Esophagus squamous epithelium (tissue), 5 donors: ENCODE measurements around the gene MBNL2. TPM values are rescaled to one million over a fixed set of nuclear protein-coding genes. Genes with fewer than 3 reads are reported as not detected.

ENCODE experiments used
- DNase-seq: peaks from one replicate; lab custom pipeline; 2025; lab: John Stamatoyannopoulos, UW
- H3K27ac ChIP-seq, 4 donors: fragments of 200-600 bp; sonication (generic); one replicate each; pipeline ENCODE4 v1.5.1; 2016 to 2019; ENCODE audit warnings: mild to moderate bottlenecking in 1 of 4
- H3K27me3 ChIP-seq, 4 donors: fragments of 200-600 bp; sonication (generic); 1 replicate in 3 of 4; 2 replicates in 1 of 4; pipeline versions ENCODE4 v1.5.1 to v1.6.0; 2017 to 2021; ENCODE audit warnings: antibody characterized with exemption in 1 of 4
- H3K36me3 ChIP-seq, 3 donors: fragments of 200-600 bp; sonication (generic); one replicate each; pipeline ENCODE4 v1.5.1; 2016 to 2019
- H3K4me1 ChIP-seq, 3 donors: fragments of 200-600 bp; sonication (generic); one replicate each; pipeline ENCODE4 v1.5.1; 2017 to 2019
- H3K4me3 ChIP-seq, 4 donors: fragments of 200-600 bp; sonication (generic); 1 replicate in 3 of 4; 2 replicates in 1 of 4; pipeline ENCODE4 v1.5.1; 2016 to 2019; ENCODE audit warnings: mild to moderate bottlenecking in 2 of 4, moderate library complexity in 1 of 4
- H3K9me3 ChIP-seq, 3 donors: fragments of 200-600 bp; sonication (generic); one replicate each; pipeline ENCODE4 v1.5.1; 2016 to 2019
- POLR2A ChIP-seq, 4 donors: fragments of 450-650 bp; IDR thresholded peaks; one replicate each; pipeline ENCODE4 v1.6.1; 2017; ENCODE audit warnings: antibody characterized with exemption in 4 of 4, mild to moderate bottlenecking in 4 of 4, moderate library complexity in 3 of 4
- WGBS, 2 donors: methylation state at CpG; one replicate each; pipeline ENCODE4 v1.1.5; 2018; 5-methylcytosine and 5-hydroxymethylcytosine counted together
- intact Hi-C: fragments of 100-400 bp; cut with DNase I; formaldehyde crosslinking; loops from one replicate; pipeline ENCODE4 v1.15.0; 2022
- total RNA-seq, 4 donors: library from RNA; depleted of rRNA; stranded (reverse); fragments of >200 nt; gene quantifications; one replicate each; pipeline ENCODE4 v1.1.0, GENCODE V29; 2016
- TF ChIP-seq, protein P1 (sequence below), 6 experiments: fragments of 450-650 bp in 4 of 6; fragments of 200-600 bp in 2 of 6; sonication (generic) in 2 of 6; IDR thresholded peaks; one replicate each; pipeline ENCODE4 v1.5.1; 2016 to 2019; ENCODE audit warnings: antibody characterized with exemption in 6 of 6, mild to moderate bottlenecking in 4 of 6, moderate library complexity in 4 of 6
- donor health status: DM: yes; HTN: yes; CAD: no.

MBNL2 gene
- total RNA-seq, 4 donors from 2014 or later = 18.3 to 58.7 (median 29.7) TPM

- H3K9me3 ChIP-seq = no peaks in the 10 kb centered on the region
- no peak overlapping the region for H3K4me3 ChIP-seq
- H3K4me1 ChIP-seq = peaks cover 4 to 70% (median 24%) of the 10 kb centered on the region in 3 donors
- H3K36me3 ChIP-seq = no peaks in the 10 kb centered on the region
- H3K27ac ChIP-seq = peak overlapping the region; percentile 18 to 78 (median 43)
- no peaks in the 10 kb centered on the region for H3K27me3 ChIP-seq
- DNase-seq = no peak
- intact Hi-C loops = no loop called here
- TF ChIP-seq, protein P1, sequence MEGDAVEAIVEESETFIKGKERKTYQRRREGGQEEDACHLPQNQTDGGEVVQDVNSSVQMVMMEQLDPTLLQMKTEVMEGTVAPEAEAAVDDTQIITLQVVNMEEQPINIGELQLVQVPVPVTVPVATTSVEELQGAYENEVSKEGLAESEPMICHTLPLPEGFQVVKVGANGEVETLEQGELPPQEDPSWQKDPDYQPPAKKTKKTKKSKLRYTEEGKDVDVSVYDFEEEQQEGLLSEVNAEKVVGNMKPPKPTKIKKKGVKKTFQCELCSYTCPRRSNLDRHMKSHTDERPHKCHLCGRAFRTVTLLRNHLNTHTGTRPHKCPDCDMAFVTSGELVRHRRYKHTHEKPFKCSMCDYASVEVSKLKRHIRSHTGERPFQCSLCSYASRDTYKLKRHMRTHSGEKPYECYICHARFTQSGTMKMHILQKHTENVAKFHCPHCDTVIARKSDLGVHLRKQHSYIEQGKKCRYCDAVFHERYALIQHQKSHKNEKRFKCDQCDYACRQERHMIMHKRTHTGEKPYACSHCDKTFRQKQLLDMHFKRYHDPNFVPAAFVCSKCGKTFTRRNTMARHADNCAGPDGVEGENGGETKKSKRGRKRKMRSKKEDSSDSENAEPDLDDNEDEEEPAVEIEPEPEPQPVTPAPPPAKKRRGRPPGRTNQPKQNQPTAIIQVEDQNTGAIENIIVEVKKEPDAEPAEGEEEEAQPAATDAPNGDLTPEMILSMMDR (IDR thresholded peaks at IDR 0.05) = no peak
- TF ChIP-seq POLR2A (IDR thresholded peaks at IDR 0.05) = no peak
- WGBS, 2 donors = 71 to 74% methylated on average over 9 of the region's 9 CpGs
Observed at GRCh38 chr13:97319113-97319720, 97.1 kb downstream of the MBNL2 start.

DNA sequence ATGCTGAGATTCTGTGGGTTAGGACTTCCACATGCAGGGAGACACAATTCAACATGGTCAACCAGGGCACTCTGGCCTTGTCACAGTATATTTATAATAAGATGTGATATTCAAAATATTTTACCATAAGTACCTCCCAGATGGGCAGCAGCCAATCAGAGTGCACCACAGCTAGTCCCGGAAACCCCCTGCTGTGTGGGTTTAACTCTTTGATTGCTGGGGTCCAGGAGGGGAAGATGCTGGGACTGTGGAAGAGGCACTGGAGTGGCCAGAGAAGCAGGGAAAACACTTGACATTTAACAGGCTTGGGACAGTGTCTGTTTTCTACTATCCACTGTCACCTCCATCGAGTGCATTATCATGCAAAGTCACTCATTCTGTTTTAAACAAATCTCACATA is 99.0 kb downstream of the MBNL2 start:
- H3K9me3 ChIP-seq = no peaks in the 10 kb centered on the region
- no peaks in the 10 kb centered on the region for H3K36me3 ChIP-seq
- no peak overlapping the region for H3K4me3 ChIP-seq
- DNase-seq = no peak
- 33 to 44% methylated on average over 2 of the region's 2 CpGs for WGBS, 2 donors
- peak overlapping the region in 2 of 4 donors; percentile 0 to 1 for H3K27ac ChIP-seq
- intact Hi-C loops = no loop called here
- TF ChIP-seq POLR2A (IDR thresholded peaks at IDR 0.05) = no peak
- TF ChIP-seq, protein P1 (IDR thresholded peaks at IDR 0.05) = no peak
- H3K4me1 ChIP-seq = peaks cover 4 to 78% (median 18%) of the 10 kb centered on the region in 3 donors
- no peaks in the 10 kb centered on the region for H3K27me3 ChIP-seq

DNA sequence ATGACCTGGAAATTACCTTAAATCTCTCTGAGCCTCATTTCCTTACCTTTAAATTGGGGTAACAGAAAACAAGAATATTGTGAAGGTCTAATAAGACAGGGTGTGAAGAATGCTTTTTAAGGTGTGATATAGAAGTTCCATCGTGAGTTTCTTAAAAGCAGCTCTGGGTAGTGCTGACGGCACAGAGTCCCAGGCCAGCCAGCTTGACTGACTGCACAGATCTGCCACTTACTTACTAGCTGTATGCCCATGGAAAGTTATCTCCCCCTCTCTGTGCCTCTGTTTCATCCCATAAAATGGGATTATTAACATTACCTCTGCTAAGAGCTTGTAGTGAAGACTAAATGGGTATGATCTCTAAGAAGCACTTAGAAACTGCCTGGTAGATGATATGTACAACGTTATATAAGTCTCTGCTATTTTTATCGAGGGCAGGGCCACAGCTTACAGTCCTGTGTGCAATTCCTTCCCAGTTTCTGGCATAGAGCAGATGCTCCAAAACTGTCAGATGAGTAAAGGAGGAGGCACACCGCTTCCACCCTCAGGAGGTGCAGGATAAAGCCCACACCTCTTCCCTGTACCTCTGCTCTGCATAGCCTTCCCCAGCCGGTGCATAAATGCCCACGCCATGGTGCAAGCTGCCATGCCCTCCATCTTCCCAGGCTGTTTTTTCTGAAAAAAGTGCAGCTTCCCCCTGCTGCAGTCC is 99.6 kb downstream of the MBNL2 start:
- TF ChIP-seq, protein P1 (IDR thresholded peaks at IDR 0.05) = no peak
- TF ChIP-seq POLR2A (IDR thresholded peaks at IDR 0.05) = no peak
- peaks cover 4 to 78% (median 14%) of the 10 kb centered on the region in 3 donors for H3K4me1 ChIP-seq
- 79 to 90% methylated on average over 7 of the region's 7 CpGs for WGBS, 2 donors

GRCh38 chr13:97322740-97323342 is 100.7 kb downstream of the MBNL2 start:
- no peaks in the 10 kb centered on the region for H3K36me3 ChIP-seq
- no peaks in the 10 kb centered on the region for H3K9me3 ChIP-seq
- no peak overlapping the region for H3K27ac ChIP-seq
- TF ChIP-seq, protein P1 (IDR thresholded peaks at IDR 0.05) = no peak
- no peak for TF ChIP-seq POLR2A (IDR thresholded peaks at IDR 0.05)
- H3K4me3 ChIP-seq = no peak overlapping the region
- intact Hi-C loops = no loop called here
- WGBS, 2 donors = 71 to 82% methylated on average over 3 of the region's 3 CpGs
- H3K27me3 ChIP-seq = no peaks in the 10 kb centered on the region
- H3K4me1 ChIP-seq = peaks cover 4 to 78% (median 18%) of the 10 kb centered on the region in 3 donors
- no peak for DNase-seq

More for the DNA sequence above, 99.6 kb downstream of the MBNL2 start:
- no peak for DNase-seq
- Histone ChIP-seq H3K27me3 (no peaks in the 10 kb centered on the region), H3K9me3 (no peaks in the 10 kb centered on the region), H3K4me3 (no peak overlapping the region), H3K36me3 (no peaks in the 10 kb centered on the region), H3K27ac (peak overlapping the region in 3 of 4 donors; percentile 0 to 3 (median 1))
- intact Hi-C loops = no loop called here

GRCh38 chr13:97324115-97324514 is 102.0 kb downstream of the MBNL2 start:
- Histone ChIP-seq H3K27me3 (no peaks in the 10 kb centered on the region), H3K9me3 (no peaks in the 10 kb centered on the region), H3K36me3 (no peaks in the 10 kb centered on the region), H3K4me1 (peaks cover 4 to 78% (median 19%) of the 10 kb centered on the region in 3 donors), H3K4me3 (no peak overlapping the region), H3K27ac (no peak overlapping the region)
- no peak for DNase-seq
- WGBS, 2 donors = 86 to 91% methylated on average over 5 of the region's 5 CpGs
- TF ChIP-seq, protein P1 (IDR thresholded peaks at IDR 0.05) = no peak
- TF ChIP-seq POLR2A (IDR thresholded peaks at IDR 0.05) = no peak
- intact Hi-C loops = no loop called here
